Bronchial epithelial cell (primary cell): ENCODE data around the gene CAMSAP2. TPM values are rescaled to one million over a fixed set of nuclear protein-coding genes. Genes with fewer than 3 reads are reported as not detected.
A peak's percentile ranks its signal among the peaks of the same experiment; 100 is the strongest.

Experiments
- DNase-seq: peaks from one replicate; pipeline ENCODE4 v3.0.0-alpha.2; 2010; ENCODE audit warnings: low read depth
- FAIRE-seq: peaks from 2 replicates; lab custom pipeline; 2011; peaks lifted over from hg19 to GRCh38; lab: Jason Lieb, UNC
- H3K27me3 ChIP-seq: 2 replicates; pipeline ENCODE4 v1.5.1; 2011; ENCODE audit warnings: low read length; ENCODE audit not compliant: control insufficient read depth, insufficient read depth
- H3K36me3 ChIP-seq: 2 replicates; pipeline ENCODE4 v1.5.1; 2011; ENCODE audit warnings: low read length; ENCODE audit not compliant: control insufficient read depth, insufficient read depth
- H3K4me3 ChIP-seq: 2 replicates; pipeline ENCODE4 v1.5.1; 2011; ENCODE audit warnings: mild to moderate bottlenecking, low read depth, low read length, control low read depth
- total RNA-seq: library from RNA; depleted of rRNA; stranded (reverse); fragments of >200 nt; gene quantifications from 2 replicates; pipeline ENCODE4 v1.2.1, GENCODE V29; 2014
- TF ChIP-seq, protein P1 (sequence below): IDR thresholded peaks from 2 replicates; pipeline ENCODE4 v1.5.1; 2011; ENCODE audit warnings: mild to moderate bottlenecking, moderate library complexity, low read length, control low read depth, inconsistent platforms; ENCODE audit not compliant: insufficient read depth, severe bottlenecking

Gene CAMSAP2, protein sequence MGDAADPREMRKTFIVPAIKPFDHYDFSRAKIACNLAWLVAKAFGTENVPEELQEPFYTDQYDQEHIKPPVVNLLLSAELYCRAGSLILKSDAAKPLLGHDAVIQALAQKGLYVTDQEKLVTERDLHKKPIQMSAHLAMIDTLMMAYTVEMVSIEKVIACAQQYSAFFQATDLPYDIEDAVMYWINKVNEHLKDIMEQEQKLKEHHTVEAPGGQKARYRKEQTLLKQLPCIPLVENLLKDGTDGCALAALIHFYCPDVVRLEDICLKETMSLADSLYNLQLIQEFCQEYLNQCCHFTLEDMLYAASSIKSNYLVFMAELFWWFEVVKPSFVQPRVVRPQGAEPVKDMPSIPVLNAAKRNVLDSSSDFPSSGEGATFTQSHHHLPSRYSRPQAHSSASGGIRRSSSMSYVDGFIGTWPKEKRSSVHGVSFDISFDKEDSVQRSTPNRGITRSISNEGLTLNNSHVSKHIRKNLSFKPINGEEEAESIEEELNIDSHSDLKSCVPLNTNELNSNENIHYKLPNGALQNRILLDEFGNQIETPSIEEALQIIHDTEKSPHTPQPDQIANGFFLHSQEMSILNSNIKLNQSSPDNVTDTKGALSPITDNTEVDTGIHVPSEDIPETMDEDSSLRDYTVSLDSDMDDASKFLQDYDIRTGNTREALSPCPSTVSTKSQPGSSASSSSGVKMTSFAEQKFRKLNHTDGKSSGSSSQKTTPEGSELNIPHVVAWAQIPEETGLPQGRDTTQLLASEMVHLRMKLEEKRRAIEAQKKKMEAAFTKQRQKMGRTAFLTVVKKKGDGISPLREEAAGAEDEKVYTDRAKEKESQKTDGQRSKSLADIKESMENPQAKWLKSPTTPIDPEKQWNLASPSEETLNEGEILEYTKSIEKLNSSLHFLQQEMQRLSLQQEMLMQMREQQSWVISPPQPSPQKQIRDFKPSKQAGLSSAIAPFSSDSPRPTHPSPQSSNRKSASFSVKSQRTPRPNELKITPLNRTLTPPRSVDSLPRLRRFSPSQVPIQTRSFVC (N-terminal part only)
- 75.0 and 96.9 TPM in 2 replicates for total RNA-seq

DNA sequence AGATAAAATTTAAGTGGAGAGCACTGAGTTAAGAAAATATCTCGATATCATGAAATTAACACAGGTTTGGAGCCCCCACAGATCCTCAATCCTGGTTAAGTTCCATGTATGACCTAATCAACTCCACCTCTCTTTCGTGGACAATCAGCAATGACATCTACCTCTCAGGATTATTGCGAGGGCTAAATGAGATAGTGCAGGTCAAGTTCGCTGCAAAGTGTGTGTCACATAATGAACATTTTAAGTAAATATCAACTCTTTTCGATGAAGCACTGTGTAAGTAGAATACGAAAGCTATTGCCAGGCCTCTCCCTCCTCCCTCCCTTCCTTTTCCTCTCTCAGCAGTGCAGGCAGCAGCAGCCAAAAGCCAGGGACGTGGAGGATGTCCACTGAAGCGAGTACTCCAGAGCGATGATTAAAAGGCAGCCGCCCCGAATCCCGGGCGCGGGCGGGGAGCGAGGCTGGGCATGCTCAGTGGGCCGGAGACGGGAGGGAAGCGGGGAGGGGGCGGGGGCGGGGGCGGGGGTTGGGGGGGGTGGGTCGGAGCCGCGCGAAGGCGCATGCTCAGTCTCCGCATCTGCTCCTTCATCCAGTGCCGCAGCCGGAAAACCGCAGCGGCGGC is at the start of gene CAMSAP2:
Gene CAMSAP2 (plus strand): TSS at position 567 of the 622 bp plus-strand sequence. CDS start 935 bp downstream, outside the sequence.
- Histone ChIP-seq H3K36me3 (no peaks in the 10 kb centered on the region), H3K27me3 (no peaks in the 10 kb centered on the region), H3K4me3 (peak within 1 kb of the TSS; percentile 96)
- DNase-seq: peak; percentile 70
- FAIRE-seq: no peak
- TF ChIP-seq, protein P1, sequence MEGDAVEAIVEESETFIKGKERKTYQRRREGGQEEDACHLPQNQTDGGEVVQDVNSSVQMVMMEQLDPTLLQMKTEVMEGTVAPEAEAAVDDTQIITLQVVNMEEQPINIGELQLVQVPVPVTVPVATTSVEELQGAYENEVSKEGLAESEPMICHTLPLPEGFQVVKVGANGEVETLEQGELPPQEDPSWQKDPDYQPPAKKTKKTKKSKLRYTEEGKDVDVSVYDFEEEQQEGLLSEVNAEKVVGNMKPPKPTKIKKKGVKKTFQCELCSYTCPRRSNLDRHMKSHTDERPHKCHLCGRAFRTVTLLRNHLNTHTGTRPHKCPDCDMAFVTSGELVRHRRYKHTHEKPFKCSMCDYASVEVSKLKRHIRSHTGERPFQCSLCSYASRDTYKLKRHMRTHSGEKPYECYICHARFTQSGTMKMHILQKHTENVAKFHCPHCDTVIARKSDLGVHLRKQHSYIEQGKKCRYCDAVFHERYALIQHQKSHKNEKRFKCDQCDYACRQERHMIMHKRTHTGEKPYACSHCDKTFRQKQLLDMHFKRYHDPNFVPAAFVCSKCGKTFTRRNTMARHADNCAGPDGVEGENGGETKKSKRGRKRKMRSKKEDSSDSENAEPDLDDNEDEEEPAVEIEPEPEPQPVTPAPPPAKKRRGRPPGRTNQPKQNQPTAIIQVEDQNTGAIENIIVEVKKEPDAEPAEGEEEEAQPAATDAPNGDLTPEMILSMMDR: no peak

DNA sequence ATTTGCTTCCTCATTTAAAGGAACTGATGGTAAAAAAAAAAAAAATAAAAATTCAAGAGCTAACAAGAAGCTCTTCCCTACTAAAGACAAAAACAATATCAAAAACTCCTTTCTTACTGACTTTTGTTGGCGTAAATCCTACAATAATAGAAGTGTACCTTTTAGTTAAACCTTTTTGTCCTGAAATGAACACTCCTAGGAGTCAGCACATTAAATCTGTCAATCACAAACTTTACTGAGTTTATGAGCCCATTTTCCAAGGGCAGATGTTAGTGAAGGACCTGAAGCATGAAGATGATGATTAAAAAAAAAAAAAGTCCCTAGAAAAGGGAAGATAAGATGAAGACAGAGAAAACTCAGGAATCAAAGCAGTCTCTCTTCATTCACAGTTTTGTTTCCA is 46.4 kb upstream of the CAMSAP2 start:
- H3K36me3 ChIP-seq: no peaks in the 10 kb centered on the region
- no peaks in the 10 kb centered on the region for H3K27me3 ChIP-seq
- no peak overlapping the region for H3K4me3 ChIP-seq
- TF ChIP-seq, protein P1: no peak
- no peak for DNase-seq
- FAIRE-seq: no peak

DNA sequence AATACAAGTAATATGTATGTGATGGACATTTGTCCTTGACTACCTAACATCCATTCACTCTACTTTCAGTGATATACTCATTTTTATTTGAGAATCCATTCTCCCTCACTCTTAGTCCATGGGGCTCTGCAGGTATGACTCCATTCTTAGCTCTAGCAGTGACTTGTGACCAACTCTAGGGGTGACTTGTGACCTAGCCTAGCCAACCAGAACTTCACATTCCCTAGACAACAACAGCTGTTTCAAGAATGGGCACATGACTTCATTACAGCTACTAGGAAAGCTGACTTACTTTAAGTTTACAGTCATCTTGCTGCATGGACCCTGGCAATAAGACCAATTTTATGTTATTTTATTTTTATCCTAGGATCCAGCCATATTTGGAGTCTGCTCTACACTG is 45.4 kb upstream of the CAMSAP2 start:
- Histone ChIP-seq H3K36me3 (no peaks in the 10 kb centered on the region), H3K27me3 (no peaks in the 10 kb centered on the region), H3K4me3 (no peak overlapping the region)
- DNase-seq (no peak), FAIRE-seq (no peak)
- TF ChIP-seq, protein P1: no peak

DNA sequence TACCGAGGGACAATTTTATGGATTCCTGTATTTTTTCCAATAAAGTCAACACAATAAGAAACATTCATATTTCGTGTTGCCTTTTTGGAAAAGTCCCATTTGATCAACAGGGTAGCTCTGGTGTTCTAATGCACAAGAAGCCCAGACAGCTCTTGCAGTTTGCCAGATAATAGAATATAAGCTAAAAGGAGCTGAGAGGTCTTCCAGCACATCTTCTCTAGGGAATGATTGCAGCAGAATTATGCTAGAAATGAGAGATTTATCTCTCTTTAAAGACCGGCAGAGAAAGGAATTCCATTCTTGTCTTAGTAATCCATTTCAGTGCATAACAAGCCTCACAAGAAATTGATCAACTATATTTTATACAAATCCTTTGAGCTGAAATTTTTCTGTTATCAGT is 44.0 kb upstream of the CAMSAP2 start:
- FAIRE-seq: no peak
- no peaks in the 10 kb centered on the region for H3K36me3 ChIP-seq

DNA sequence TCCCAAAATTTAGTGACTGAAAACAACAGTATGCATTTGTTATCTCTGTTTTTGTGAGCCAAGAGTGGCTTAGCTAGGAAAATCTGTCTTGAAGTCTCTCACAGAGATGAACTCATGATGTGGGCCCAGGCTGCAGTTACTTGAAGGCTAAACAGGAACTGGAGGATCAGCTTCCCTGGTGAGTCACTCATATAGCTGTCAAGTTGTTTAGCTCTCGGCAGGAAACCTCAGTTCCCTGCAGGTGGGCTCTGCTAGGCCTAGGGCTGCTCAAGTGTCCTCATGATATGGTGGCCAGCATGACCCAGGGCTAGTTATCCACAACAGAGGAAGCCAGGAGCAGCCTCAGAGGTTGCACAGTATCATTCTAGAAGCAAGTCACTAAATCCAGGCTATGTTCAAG is 38.8 kb upstream of the CAMSAP2 start:
- TF ChIP-seq, protein P1: no peak
- DNase-seq (peak; percentile 76), FAIRE-seq (no peak)

More for the DNA sequence above, 44.0 kb upstream of the CAMSAP2 start:
- DNase-seq: no peak
- Histone ChIP-seq H3K27me3 (no peaks in the 10 kb centered on the region), H3K4me3 (no peak overlapping the region)
- TF ChIP-seq, protein P1: no peak

More for the DNA sequence above, 38.8 kb upstream of the CAMSAP2 start:
- no peaks in the 10 kb centered on the region for H3K36me3 ChIP-seq
- H3K27me3 ChIP-seq: no peaks in the 10 kb centered on the region
- no peak overlapping the region for H3K4me3 ChIP-seq
